Measurements from ENCODE around the gene RGL1.

RGL1 gene

GRCh38 chr1:183871142-183871541 is 66.2 kb downstream of the RGL1 start:
- DNase-seq: peak; percentile 62

GRCh38 chr1:183871601-183872000 is 66.7 kb downstream of the RGL1 start:
- no peak for DNase-seq

- DNase-seq: peak; percentile 94
Observed at GRCh38 chr1:183872403-183872802, 67.5 kb downstream of the RGL1 start.

GRCh38 chr1:183873642-183874041 is 68.7 kb downstream of the RGL1 start:
- DNase-seq: peak; percentile 60

- peak; percentile 58 for DNase-seq
Observed at GRCh38 chr1:183876309-183876708, 71.4 kb downstream of the RGL1 start.

- no peak for DNase-seq
Observed at GRCh38 chr1:183877053-183877720, 72.3 kb downstream of the RGL1 start.

GRCh38 chr1:183879494-183879893 is 74.6 kb downstream of the RGL1 start:
- no peak for DNase-seq

- no peak for DNase-seq
Observed at GRCh38 chr1:183879966-183880365, 75.0 kb downstream of the RGL1 start.

- peak; percentile 55 for DNase-seq
Observed at GRCh38 chr1:183880531-183881243, 75.8 kb downstream of the RGL1 start.

- DNase-seq: no peak
Observed at GRCh38 chr1:183881387-183882131, 76.6 kb downstream of the RGL1 start.

- DNase-seq: no peak
Observed at GRCh38 chr1:183882335-183883167, 77.6 kb downstream of the RGL1 start.

GRCh38 chr1:183883623-183884022 is 78.7 kb downstream of the RGL1 start:
- DNase-seq: peak; percentile 96

- peak; percentile 62 for DNase-seq
Observed at GRCh38 chr1:183884526-183884925, 79.6 kb downstream of the RGL1 start.

- peak; percentile 69 for DNase-seq
Observed at GRCh38 chr1:183885142-183885735, 80.3 kb downstream of the RGL1 start.

- DNase-seq: no peak
Observed at GRCh38 chr1:183886083-183886828, 81.3 kb downstream of the RGL1 start.

- DNase-seq: no peak
Observed at GRCh38 chr1:183886853-183887252, 81.9 kb downstream of the RGL1 start.

- no peak for DNase-seq
Observed at GRCh38 chr1:183887826-183888819, 83.2 kb downstream of the RGL1 start.

GRCh38 chr1:183889095-183889494 is 84.2 kb downstream of the RGL1 start:
- DNase-seq: no peak

GRCh38 chr1:183891158-183891856 is 86.4 kb downstream of the RGL1 start:
- peak; percentile 73 for DNase-seq

GRCh38 chr1:183892351-183892793 is 87.5 kb downstream of the RGL1 start:
- DNase-seq: peak; percentile 84

Measured in suppressor macrophage treated with lipopolysaccharide for 4 hours (primary cell).